Calu3 (cell line): ENCODE data around the gene CAT. TPM values are rescaled to one million over a fixed set of nuclear protein-coding genes. Genes with fewer than 3 reads are reported as not detected.

Experiments used
- BruUV-seq: library from RNA; stranded (reverse); fragments of 400-500 nt; replicated peaks from 2 replicates; lab custom pipeline; 2021; lab: Mats Ljungman, UMichigan
- CTCF ChIA-PET: fragments of 300-600 bp; sonication (Branson Sonifier 250); formaldehyde crosslinking; loops from one replicate; lab custom pipeline; 2022; ENCODE audit warnings: antibody characterized with exemption; lab: Charles Lee
- DNase-seq: peaks from one replicate; pipeline ENCODE4 v3.0.0; 2022
- H3K27ac Mint-ChIP-seq: one replicate; pipeline ENCODE4 v1.8.0; 2022; ENCODE audit warnings: mixed read lengths; ENCODE audit not compliant: unreplicated experiment
- H3K27me3 Mint-ChIP-seq: one replicate; pipeline ENCODE4 v1.8.0; 2022; ENCODE audit warnings: mixed read lengths; ENCODE audit not compliant: unreplicated experiment
- H3K36me3 Mint-ChIP-seq: one replicate; pipeline ENCODE4 v1.8.0; 2022; ENCODE audit warnings: mild to moderate bottlenecking, moderate library complexity, mixed read lengths; ENCODE audit not compliant: insufficient read depth, unreplicated experiment
- H3K4me1 Mint-ChIP-seq: one replicate; pipeline ENCODE4 v1.8.0; 2022; ENCODE audit warnings: mild to moderate bottlenecking, low read depth, mixed read lengths; ENCODE audit not compliant: unreplicated experiment
- H3K4me3 Mint-ChIP-seq: one replicate; pipeline ENCODE4 v1.8.0; 2022; ENCODE audit warnings: mild to moderate bottlenecking, low read depth, moderate library complexity, mixed read lengths; ENCODE audit not compliant: unreplicated experiment
- H3K9me3 Mint-ChIP-seq: one replicate; pipeline ENCODE4 v1.8.0; 2022; ENCODE audit warnings: low read depth, mixed read lengths; ENCODE audit not compliant: unreplicated experiment
- CTCF ChIP-seq: fragments of 200-600 bp; IDR thresholded peaks from one replicate; pipeline ENCODE4 v1.8.0; 2022; ENCODE audit warnings: antibody characterized with exemption; ENCODE audit not compliant: unreplicated experiment
- intact Hi-C: fragments of 100-400 bp; cut with micrococcal nuclease; formaldehyde crosslinking; loops from one replicate; pipeline ENCODE4 v1.10.0; 2022; ENCODE audit not compliant: unreplicated experiment
- total RNA-seq: library from RNA; stranded (reverse); gene quantifications from 2 replicates; pipeline ENCODE4 v1.2.3, GENCODE V29; 2022

Gene CAT
- total RNA-seq, 1 experiment from 2014 or later = 54.5 TPM

DNA sequence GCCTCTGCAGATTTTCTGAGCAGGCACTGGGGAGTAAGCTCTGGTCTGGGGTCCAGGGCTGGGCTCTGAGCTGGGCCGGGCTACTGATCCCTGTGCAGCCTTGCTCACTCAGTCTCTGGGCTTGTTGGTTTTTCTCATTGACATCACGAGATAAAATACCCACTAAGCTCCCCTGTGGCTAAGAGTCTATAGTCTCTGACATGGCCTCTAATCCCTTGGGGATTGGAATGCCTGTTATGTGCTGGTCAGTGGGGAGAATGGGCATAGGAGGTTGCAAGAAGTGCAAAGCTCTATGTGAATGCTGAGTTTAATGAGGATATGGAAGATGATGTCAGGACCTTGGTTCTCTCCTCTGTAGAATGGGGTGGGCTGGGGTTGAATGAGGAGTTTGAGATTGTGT, 51.6 kb downstream of the CAT start:
- H3K4me3 Mint-ChIP-seq = no peak overlapping the region
- no TSS peak for BruUV-seq
- H3K4me1 Mint-ChIP-seq = peaks cover 9% of the 10 kb centered on the region
- CTCF ChIA-PET = no interaction called here
- no peak for DNase-seq
- no peaks in the 10 kb centered on the region for H3K9me3 Mint-ChIP-seq
- H3K27me3 Mint-ChIP-seq = peaks cover 14% of the 10 kb centered on the region
- TF ChIP-seq CTCF = no peak
- no peaks in the 10 kb centered on the region for H3K36me3 Mint-ChIP-seq
- intact Hi-C loops = no loop called here
- no peak overlapping the region for H3K27ac Mint-ChIP-seq

DNA sequence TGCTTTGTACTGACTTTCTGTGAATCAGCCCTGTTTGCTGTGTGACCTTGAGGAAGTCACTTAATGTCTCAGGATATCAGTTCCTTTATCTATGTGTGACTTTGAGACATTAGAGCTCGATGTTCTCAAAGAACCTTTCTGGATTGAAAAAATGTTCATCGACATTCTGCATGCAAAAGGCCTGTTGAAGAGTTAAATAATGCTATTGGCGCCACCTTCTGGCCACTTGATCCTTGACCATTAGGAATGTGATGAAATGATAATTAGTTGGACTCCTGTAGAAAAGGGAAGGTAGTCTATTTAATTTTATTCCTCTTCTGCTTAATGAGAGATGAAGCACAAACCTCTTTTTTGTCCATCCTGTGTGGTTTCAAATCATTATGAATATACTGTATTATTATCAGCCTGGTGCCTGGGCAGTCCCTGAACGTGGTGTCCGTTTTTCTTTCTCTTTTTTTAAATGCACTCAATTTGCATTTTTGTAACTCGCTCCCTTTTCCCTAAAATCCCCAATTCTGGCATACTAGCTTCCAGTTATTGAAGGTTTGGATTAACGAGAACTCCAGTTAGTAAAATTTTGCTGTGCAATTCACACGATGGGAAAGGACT, 54.2 kb downstream of the CAT start:
- no peak overlapping the region for H3K4me3 Mint-ChIP-seq
- BruUV-seq = no TSS peak
- H3K36me3 Mint-ChIP-seq = no peaks in the 10 kb centered on the region
- H3K9me3 Mint-ChIP-seq = no peaks in the 10 kb centered on the region
- H3K27ac Mint-ChIP-seq = no peak overlapping the region
- H3K4me1 Mint-ChIP-seq = peaks cover 11% of the 10 kb centered on the region
- CTCF ChIA-PET = interaction anchor here (1.8 kb wide), 1 partner anchor 127 kb away, joined by 13 read pairs; no protein-coding TSS in a partner anchor
- DNase-seq = peak; percentile 58
- peaks cover 14% of the 10 kb centered on the region for H3K27me3 Mint-ChIP-seq
- TF ChIP-seq CTCF = peak; percentile 79
- intact Hi-C loops = loop anchor here (1.0 kb wide), 1 partner anchor 127 kb away; no protein-coding TSS in a partner anchor

GRCh38 chr11:34493468-34493867, 54.7 kb downstream of the CAT start:
- no peaks in the 10 kb centered on the region for H3K36me3 Mint-ChIP-seq
- H3K9me3 Mint-ChIP-seq = no peaks in the 10 kb centered on the region
- no peak overlapping the region for H3K27ac Mint-ChIP-seq
- no peak for DNase-seq
- CTCF ChIA-PET = no interaction called here
- intact Hi-C loops = loop anchor here (1.0 kb wide), 1 partner anchor 127 kb away; no protein-coding TSS in a partner anchor
- H3K4me1 Mint-ChIP-seq = peaks cover 11% of the 10 kb centered on the region
- peaks cover 14% of the 10 kb centered on the region for H3K27me3 Mint-ChIP-seq
- no peak overlapping the region for H3K4me3 Mint-ChIP-seq
- TF ChIP-seq CTCF = no peak
- no TSS peak for BruUV-seq

- CTCF ChIA-PET = interaction anchor here (0.5 kb wide), 1 partner anchor 268 kb away, joined by 3 read pairs; no protein-coding TSS in a partner anchor
- Mint-ChIP-seq H3K4me3 (no peak overlapping the region), H3K27me3 (peaks cover 14% of the 10 kb centered on the region), H3K36me3 (no peaks in the 10 kb centered on the region), H3K27ac (no peak overlapping the region), H3K4me1 (peaks cover 11% of the 10 kb centered on the region), H3K9me3 (no peaks in the 10 kb centered on the region)
- intact Hi-C loops = loop anchor here (1.0 kb wide), 1 partner anchor 128 kb away; no protein-coding TSS in a partner anchor
- no TSS peak for BruUV-seq
- no peak for DNase-seq
- TF ChIP-seq CTCF = no peak
Measured at GRCh38 chr11:34493926-34494595, 55.3 kb downstream of the CAT start.
